ENCODE data around the gene RAB44.
A peak's percentile ranks its signal among the peaks of the same experiment; 100 is the strongest.

The RAB44 gene

GRCh38 chr6:36670271-36670670, 27.4 kb upstream of the RAB44 start:
- no peak for DNase-seq

GRCh38 chr6:36671687-36672375, 25.8 kb upstream of the RAB44 start:
- DNase-seq, result no peak

GRCh38 chr6:36673882-36674281, 23.7 kb upstream of the RAB44 start:
- no peak for DNase-seq

GRCh38 chr6:36674942-36675341, 22.7 kb upstream of the RAB44 start:
- DNase-seq, result peak; percentile 70

- DNase-seq, result peak; percentile 60
Observed at GRCh38 chr6:36676141-36677058, 21.2 kb upstream of the RAB44 start.

GRCh38 chr6:36677059-36677749, 20.4 kb upstream of the RAB44 start:
- DNase-seq, result peak; percentile 23

GRCh38 chr6:36677753-36678487, 19.7 kb upstream of the RAB44 start:
- peak; percentile 65 for DNase-seq

GRCh38 chr6:36678488-36679042, 19.1 kb upstream of the RAB44 start, which contains the start of gene CDKN1A:
TSS of gene CDKN1A (plus strand) at chr6:36678714. CDS start at chr6:36684102, 5,388 bp downstream.
- peak; percentile 96 for DNase-seq

- peak; percentile 76 for DNase-seq
Observed at GRCh38 chr6:36679043-36679833, 18.4 kb upstream of the RAB44 start.

GRCh38 chr6:36682328-36683144, 15.1 kb upstream of the RAB44 start:
- peak; percentile 88 for DNase-seq

- no peak for DNase-seq
Observed at GRCh38 chr6:36683145-36683655, 14.4 kb upstream of the RAB44 start.

- no peak for DNase-seq
Observed at GRCh38 chr6:36683656-36684446, 13.8 kb upstream of the RAB44 start.

GRCh38 chr6:36684447-36684812, 13.2 kb upstream of the RAB44 start:
- no peak for DNase-seq

GRCh38 chr6:36685166-36685924, 12.3 kb upstream of the RAB44 start:
- no peak for DNase-seq

GRCh38 chr6:36685926-36686667, 11.5 kb upstream of the RAB44 start:
- no peak for DNase-seq

GRCh38 chr6:36686668-36687513, 10.7 kb upstream of the RAB44 start:
- no peak for DNase-seq
